Stimulated activated CD4-positive, alpha-beta T cell treated with anti-CD3 and anti-CD28 coated beads, Interleukin-2, amount 100 ng/mL, for 4 hours (primary cell): ENCODE data around the gene SLC22A7.

Source experiments
- DNase-seq: peaks from one replicate; pipeline ENCODE4 v3.0.0-alpha.2; 2020; ENCODE audit warnings: low read depth

The SLC22A7 gene

DNA sequence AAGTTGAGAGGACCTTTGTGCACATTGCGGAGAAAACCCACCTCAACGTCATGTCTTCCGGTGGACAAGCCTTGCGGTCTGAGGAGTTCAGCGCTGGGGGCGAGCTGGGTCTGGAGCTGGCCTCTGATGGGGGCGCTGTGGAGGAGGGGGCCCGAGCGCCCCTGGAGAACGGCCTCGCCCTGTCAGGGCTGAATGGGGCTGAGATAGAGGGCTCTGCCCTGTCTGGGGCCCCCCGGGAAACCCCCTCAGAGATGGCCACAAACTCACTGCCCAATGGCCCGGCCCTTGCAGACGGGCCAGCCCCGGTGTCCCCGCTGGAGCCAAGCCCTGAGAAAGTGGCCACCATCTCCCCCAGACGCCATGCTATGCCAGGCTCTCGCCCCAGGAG is 14.6 kb upstream of the SLC22A7 start:
- DNase-seq = no peak

DNA sequence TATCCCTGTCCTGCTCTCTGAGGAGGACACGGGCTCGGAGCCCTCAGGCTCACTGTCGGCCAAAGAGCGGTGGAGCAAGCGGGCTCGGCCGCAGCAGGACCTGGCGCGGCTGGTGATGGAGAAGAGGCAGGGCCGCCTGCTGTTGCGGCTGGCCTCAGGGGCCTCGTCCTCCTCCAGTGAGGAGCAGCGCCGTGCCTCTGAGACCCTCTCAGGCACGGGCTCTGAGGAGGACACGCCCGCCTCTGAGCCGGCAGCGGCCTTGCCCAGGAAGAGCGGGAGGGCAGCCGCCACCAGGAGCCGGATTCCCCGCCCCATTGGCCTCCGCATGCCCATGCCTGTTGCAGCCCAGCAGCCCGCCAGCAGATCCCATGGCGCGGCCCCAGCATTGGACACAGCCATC is 14.2 kb upstream of the SLC22A7 start:
- DNase-seq = no peak

DNA sequence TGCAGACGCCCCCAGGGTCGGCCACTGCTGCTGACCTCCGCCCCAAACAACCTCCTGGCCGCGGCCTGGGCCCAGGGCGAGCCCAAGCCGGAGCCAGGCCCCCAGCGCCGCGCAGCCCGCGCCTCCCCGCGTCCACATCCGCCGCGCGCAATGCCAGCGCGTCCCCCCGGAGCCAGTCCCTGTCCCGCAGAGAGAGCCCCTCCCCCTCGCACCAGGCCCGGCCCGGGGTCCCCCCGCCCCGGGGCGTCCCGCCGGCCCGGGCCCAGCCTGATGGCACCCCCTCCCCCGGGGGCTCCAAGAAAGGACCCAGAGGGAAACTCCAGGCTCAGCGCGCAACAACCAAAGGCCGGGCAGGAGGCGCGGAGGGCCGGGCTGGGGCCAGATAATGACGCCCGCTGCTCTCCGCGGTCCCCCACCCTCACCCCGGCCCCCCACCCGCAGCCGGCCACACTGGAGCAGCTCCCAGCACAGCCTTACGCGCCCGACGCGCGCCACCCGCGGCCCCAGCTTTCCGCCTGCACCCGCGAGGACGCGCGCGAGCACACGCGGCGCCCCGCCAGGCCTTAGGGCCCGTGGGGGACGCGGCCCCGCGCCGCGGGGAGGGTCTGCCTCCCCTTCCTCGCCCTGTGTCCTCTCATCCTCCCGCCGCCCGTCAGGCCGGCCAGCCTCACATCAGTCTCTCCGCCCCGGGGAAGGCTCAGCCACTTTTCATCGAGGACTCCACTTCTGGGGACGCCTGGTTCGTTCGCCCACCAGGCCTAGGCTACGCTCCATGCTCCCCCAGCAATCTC is 12.9 kb upstream of the SLC22A7 start:
- DNase-seq = no peak

DNA sequence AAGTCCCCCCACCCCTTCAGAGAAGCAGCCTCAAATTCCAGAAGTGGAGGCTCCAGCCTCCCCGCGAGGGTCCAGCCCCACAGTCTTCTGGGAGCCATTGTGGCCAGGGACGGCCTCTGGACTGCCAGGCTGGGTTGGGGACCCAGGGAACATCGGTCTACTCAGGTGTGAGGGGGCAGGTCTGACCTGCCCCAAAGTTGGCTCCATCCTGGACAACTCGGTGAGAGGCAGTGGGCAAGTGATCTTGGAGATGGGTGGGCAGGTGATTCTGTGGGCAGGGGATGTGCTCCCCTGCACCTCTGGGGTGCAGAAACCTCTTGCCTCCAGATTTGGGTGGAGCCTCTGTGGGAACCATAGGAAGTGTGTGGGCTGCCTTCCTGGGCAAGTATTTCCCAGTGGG is 12.2 kb upstream of the SLC22A7 start:
- no peak for DNase-seq

DNA sequence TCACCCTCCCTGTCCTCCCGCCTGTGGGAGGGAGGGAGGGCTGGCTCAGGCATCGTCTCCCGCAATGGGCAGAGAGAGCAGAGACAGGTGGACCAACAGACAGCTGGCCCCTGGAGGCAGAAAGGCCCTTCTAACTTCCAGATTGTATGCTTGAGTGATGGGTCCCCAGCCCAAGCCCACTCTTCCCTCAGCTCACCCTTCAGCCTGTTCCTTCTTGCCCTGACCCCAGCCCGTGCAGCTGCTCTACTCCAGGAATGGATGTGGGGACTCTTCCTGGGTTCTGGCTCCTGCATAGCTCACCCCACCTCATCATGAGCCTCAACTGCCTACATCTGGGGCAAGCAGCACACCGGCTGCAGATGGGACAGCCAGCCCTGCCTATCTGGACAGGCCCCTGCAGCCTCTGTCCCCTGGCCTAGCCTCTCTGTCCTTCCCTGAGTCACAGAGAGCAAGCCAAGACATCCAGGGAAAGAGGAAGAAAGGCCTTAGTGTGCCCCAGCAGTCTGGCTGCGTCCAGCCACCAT is 11.5 kb upstream of the SLC22A7 start:
- no peak for DNase-seq

DNA sequence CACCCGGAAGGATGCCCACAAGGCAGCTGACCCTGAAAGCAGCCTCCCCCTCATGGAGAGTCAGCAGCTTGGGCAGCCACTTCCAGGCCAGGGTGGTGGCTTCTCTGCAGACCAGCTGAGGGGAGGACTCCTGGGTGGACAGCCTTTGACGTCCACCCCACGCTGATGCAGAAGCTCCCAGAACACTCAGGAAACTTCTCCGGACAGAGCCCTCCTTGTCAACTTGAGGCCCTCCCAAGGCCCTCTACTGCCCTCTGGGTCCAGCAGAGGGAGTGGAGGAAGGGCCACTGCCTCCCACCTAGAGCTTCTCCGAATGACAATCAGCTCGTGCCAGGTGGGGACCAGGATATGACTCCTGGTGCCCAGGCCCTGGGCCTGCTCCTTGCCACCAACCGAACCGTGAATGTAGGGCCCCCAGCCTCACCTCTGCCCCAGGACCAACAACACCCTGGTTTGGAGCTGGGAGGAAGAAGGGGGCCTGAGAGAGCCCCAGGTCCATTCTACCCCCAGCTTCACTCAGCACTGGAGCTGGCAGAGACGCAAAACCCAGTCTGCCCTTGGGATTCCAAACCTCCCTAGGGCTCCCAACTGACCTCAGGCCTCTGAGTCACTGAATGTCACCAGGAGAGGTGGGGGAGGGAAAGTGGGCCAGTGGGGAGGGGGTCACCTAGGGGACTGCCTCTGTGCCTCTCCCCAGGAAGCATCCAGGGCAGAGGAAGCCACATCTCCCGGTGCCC is 10.9 kb upstream of the SLC22A7 start:
- no peak for DNase-seq

DNA sequence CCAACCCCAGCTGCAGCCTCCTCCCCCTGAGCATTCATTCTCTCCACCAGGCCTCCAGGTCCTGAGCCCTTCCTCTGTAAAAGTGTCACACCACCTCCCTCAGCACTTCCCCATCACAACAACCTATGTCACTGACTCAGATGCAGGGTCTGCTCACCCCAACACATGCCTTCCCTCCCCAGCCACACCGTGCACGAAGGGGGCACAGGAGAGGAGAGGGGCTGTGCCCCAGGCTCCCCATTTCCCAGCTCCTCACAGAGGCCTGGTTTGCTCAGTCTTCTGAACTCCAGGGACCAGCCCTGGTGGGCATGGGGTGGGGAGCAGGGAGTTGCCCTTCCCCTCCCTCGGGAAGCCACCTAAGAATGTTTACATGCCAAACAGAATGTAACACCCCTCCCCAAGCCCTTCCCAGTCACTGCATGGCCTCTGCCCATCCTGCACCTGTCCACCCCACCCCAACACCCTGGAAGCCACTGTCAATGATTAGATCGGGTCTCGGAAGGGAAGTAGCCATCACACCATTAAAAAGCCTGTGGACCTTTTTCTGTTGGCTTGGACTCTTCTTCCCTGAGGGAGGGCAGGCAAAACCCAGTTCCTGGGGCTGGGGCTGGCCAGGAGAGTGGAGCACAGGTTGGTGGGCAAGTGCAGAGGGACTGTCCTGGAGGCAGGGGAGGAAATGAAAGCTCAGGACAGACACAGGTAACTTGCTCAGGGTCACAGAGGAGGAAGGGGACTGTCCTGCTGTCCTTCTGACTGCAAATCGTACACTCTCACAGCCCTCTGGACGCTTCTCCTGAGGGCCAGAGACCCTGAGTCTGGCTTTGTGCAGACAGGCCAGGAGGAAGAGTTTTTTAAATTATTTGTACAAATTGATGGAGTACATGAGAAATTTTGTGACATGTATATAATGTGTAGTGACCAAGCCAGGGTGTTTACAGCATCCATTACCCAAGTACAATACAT is 10.1 kb upstream of the SLC22A7 start:
- DNase-seq = no peak

DNA sequence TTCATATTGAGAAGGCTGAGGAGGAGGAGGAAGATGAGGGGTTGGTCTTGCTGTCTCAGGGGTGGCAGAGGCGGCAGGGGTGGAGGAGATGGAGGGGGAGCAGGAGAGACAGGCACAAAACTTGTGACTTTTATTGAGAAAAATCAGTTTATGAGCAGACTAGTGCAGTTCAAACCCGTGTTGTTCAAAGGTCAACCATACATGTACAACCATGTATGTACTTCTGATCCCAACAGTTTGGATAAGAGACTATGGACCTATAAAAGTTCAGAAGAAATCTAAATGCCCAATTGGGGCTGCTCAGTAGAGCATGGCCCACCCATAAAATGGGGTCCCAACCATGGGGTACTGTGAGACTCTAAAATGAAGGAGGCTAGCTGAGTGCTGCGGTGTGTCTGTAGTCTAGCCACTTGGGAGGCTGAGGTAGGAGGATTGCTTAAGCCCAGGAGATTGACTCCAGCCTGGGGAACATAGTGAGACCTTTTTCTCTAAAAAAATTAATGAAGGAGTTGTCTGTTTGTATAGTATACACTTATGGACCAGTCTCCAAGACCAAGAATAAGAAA is 7.6 kb upstream of the SLC22A7 start:
- no peak for DNase-seq

DNA sequence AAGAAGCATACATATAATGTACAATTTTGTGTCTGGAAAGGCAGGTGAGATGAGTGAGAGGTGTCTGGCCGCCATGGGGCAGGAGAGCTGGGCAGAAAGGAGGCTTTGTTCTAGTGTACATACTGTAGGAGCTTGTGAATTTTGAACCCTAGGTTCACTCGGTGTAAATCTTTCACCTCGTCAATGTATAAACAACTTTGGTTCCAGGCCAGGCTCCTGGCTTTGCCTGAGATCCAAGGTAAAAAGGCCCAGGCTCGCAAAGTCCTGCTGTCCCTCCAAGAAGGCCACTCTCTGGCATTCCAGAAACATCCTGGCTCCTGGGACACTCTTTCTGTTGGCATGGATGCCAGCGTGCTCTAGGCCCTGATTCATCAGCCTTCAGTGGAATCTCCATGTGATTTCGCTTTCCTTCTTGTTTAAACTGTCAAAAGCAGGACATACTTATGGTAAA is 7.1 kb upstream of the SLC22A7 start:
- DNase-seq = no peak

DNA sequence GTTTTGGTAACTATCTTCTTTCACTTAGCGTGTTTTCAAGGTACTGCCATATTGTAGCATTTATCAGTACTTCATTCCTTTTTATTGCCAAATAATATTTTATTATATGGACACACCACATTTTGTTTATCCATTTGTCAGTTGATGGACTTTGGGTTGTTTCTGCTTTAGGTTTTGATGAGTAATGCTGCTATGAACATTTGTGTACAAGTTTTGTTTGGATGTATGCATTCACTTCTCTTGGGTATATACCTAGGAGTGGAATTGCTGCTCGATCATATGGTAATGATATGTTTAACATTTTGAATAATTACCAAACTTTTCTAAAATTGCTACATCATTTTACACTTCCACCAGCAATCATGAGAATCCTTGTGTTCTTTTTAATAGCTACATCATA is 6.4 kb upstream of the SLC22A7 start:
- DNase-seq = no peak

DNA sequence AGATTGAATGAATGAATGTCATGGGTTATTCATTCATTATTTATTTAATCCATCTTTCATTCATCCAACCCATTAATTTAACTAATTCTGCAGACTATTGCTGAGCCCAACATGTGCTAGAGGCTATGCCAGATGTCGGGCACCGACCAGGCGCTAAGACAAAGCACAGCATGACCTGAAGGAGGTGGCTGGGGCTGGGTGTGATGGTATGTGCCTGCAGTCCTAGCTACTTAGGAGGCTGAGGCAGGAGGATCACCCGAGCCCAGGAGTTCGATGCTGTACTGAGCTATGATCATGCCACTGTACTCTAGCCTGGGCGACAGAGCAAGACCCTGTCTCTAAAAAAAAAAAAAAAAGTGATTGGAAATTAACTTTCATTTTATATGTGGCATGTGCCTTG is 5.7 kb upstream of the SLC22A7 start:
- DNase-seq = no peak

DNA sequence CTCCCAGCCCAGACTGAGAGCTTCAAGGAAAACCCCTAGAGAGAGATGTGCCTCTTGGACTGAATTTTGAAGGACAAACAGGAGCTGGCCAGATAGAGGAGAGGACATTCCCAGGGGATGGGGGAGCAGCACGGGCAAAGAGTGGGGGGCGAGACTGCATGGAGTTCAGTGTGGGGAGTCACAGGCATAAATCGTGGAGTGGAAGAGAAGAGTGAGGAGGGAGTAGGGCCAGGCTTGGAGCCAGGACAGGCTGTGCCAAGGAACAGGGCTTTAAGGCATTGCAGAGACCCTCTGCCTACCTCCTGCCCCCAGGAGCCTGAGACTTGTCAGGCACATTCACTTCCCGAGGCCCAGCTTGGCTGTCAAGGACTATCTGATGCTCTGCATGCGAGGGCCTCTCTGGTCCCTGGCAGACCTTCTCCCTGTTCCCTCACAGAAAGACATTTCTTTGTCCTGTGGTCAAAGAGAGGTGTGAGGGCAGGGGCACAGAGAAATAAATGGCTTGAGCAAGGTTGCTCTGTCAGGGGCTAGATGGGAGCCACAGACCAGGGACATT is 5.2 kb upstream of the SLC22A7 start:
- no peak for DNase-seq

DNA sequence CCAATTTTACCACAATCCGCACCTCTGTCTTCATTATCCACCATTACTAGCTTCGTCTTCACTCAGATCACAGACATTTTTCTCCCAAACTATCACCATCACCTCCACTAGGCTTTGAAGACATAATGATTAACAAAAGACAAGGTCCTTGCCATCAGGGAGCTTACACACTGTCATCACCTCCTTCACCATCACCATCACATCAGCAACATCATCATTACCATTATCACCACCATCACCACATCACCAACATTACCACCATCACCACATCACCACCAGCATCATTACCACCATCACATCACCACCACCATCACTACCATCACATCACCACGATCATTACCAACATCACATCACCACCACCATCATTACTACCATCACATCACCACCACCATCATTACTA is 4.4 kb upstream of the SLC22A7 start:
- no peak for DNase-seq

DNA sequence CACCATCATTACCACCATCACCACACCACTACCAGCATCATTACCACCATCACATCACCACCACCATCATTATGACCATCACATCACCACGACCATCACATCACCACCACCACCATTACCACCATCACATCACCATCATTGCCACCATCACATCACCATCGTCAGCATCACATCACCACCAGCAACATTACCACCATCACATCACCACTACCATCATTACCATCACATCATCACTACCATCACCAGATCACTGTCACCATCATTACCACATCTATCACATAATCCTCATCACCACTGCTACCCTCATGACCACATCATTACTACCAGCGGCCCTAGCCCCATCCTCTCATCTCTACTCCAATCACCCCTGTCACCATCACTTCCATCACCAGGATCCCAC is 3.5 kb upstream of the SLC22A7 start:
- no peak for DNase-seq

DNA sequence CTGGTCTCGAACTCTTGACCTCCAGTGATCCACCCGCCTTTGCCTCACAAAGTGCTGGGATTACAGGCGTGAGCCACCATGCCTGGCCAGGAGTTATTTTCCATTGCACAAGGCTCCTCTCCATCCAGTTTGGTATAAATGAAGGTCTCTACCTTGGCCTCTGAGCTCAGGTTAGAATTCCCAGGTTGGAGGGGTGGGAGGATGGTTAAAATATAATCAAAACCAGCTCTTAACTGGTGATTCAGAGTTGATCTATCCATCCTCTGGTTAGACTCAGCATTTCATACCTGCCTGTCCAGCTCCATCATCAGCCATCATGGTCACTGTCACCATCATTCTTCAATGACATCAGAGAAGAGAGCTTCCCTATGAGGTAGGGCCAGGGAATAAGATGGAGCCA is 2.6 kb upstream of the SLC22A7 start:
- no peak for DNase-seq

DNA sequence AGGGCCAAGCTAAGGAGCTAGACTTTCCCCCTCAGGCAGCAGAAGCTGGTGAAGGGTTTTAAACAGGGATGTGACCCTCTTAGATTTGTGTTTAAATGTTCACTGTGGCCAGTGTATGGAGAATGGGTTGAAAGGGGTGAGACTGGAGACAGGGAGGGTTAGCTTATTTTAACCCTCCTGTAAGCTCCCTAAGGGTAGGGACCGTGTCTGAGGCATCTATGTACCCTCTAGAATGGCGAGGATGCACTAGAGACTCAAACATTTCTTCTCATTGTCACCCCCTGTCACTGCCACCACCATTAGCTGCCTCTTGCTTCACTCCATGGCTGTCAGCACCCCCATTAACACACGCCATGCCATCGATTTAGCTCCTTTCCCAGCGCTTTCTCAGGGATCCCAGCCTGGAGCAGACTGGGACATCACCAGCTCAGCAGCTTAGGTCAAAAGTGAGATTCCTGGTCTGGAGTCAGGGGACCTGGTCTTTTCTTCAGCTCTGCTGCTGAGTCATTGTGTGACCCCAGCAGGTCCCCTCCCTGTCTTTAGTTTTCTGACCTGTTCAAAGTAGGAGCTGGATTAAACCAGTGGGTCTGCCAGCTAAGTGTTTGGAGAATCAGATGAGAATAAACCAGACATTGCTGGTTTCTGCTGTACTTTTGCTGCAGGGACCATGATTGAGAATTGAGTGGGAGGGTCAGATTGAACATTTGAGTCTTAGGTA is 1.1 kb upstream of the SLC22A7 start:
- no peak for DNase-seq

DNA sequence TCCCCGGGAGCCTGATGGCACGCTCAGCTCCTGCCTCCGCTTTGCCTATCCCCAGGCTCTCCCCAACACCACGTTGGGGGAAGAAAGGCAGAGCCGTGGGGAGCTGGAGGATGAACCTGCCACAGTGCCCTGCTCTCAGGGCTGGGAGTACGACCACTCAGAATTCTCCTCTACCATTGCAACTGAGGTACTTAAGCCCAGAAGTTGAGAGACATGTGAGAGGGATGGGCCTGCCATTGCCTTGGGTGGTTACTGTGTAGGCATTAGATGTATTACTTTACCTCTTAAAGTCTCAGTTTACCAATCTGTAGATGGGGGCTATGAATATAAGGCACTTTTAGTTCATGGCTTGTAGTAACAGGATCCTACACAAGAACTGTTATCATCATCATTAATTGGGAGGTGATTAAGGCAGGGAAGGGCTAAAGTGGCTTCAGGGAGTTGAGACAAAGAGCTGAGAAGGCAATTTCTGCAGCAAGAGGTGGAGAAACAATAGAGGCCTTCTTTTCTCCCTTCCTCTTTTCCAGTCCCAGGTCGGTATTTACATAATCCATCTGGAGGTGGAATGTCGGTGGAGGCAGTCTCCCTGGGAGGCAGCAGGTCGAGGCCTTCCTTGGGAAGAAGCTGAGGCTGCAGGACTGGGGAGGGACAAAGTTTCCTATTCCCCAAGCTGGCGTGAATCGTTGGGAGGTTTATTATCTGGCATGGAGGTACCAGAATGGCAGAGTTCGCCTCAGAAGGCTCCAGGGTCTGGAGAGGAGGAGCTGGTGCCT is 691 bp downstream of the SLC22A7 start:
- no peak for DNase-seq

DNA sequence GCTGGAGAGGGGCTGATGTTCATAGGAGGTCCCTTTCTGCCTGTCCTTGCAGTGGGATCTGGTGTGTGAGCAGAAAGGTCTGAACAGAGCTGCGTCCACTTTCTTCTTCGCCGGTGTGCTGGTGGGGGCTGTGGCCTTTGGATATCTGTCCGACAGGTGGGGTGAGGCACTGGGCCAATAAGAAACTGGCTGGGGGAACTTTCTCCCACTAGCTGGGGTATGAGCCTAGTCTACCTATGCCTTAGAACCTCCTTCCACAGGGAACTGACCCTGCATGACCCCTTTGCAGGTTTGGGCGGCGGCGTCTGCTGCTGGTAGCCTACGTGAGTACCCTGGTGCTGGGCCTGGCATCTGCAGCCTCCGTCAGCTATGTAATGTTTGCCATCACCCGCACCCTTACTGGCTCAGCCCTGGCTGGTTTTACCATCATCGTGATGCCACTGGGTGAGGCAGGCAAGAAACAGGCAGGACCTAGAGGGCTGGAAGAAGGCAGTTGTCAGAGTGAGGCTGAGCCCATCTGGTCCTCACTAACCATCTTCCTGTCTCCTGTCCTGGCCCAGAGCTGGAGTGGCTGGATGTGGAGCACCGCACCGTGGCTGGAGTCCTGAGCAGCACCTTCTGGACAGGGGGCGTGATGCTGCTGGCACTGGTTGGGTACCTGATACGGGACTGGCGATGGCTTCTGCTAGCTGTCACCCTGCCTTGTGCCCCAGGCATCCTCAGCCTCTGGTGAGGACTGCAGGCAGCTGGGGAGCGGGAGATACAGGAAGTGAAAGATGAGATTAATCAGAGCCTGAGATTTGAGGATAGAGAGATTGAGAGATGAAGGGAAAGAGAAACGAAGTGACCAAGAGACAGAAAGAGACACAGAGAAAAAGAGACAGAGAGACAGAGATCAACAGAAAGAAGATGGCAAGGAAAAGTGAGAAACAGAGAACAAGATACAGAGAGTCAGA is 1.6 kb downstream of the SLC22A7 start:
- DNase-seq = no peak
